HEK293 (cell line): Measurements from ENCODE around the gene SLC22A3.

Experiments
- ZBTB7A ChIP-seq: fragments of 450-650 bp; formaldehyde crosslinking; IDR thresholded peaks from 2 replicates; pipeline ENCODE4 v1.5.1; 2016; ENCODE audit warnings: low read depth, missing biosample characterization, missing genetic modification characterization
- ZNF112 ChIP-seq: fragments of 450-650 bp; formaldehyde crosslinking; IDR thresholded peaks from 2 replicates; pipeline ENCODE4 v1.5.0; 2017; ENCODE audit warnings: missing biosample characterization, missing genetic modification characterization

GRCh38 chr6:160455081-160455480 is 106.9 kb downstream of the SLC22A3 start:
- TF ChIP-seq ZNF112 (tag by site-specific recombination) (no peak), ZBTB7A (tag by site-specific recombination) (no peak)
